GM21825 (cell line): ENCODE results near the gene POLR2L.

Source experiments
- ATAC-seq: cut with Tn5 transposase; IDR thresholded peaks from one replicate; pipeline ENCODE4 v1.9.1; 2021; ENCODE audit warnings: mild to moderate bottlenecking, moderate library complexity; ENCODE audit not compliant: unreplicated experiment

Gene POLR2L

DNA sequence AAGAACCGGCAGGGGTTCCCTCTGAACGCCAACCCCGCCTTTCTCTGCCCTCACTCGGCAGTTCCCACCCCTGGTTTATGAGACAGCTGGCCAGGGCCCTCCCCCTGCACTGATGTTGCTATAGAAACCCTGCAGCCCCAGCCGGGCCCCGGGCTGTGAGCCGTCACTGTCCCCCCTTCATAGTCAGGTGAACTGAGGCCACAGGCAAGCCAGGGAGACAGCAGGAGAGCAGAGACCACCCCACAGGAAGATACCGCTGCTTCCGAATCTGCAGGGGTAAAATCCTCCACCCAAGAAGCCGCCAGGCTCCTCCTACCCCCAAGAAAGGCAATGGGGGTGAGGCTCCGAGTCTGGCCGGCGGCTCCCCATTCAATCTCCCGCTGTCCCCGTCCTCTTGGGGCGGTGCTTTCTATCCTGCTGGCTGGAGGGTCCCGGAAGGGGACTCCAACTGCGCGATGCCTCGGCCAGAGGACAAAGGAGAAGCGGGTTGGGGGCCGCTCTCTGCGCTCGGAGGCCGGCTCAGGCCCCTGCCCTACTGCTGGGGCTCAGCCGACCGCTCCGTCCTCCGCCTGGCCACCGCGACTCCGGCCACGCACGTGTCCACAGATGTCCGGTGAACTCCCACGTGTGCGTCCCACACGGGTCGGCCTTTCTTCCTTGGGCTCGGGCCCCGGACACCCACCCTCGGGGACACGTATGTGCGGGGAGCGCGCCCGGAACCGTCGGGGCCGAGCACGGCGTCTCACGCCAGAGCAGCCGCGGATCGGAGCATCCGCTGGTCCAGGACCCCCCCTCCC is 44.8 kb downstream of the POLR2L start:
- ATAC-seq = peak; percentile 32

DNA sequence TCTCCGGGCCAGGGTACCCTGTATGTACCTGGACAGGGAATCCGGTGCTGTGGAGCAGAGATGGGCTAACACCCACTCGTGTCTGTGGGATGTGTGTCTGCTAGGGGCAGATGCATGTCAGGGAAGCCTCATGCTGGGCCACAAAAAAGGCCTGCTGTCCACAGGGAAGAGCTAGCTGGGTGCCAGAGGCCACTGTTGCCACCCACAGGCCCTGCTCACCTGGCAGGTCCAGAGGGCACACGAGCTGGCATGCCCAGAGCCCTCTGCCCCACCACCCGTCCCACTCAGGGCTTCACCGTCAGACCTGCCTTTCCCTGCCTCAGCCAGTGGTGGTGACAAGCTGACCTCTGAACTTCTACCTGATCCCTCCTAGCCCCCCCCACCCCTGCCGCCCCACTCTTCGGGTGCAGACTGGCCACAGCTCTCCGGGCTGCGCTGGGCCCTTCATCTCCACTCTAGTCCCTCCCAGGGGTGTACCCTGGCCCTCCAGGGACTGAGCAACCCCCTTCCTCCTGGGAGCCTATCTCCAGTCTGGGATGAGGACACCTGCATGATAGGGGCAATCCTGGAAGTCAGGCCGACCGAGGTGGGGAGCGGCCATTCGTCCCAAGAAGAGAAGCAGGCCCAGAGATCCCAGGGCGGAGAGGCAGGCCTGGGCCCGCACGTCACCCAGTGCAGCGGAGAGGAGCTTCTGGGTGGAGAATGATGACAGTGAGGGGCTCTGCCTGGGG is 45.6 kb downstream of the POLR2L start:
- ATAC-seq = peak; percentile 0

GRCh38 chr11:795634-796564 is 46.4 kb downstream of the POLR2L start:
- ATAC-seq = peak; percentile 31

GRCh38 chr11:794766-795633 is 47.3 kb downstream of the POLR2L start:
- ATAC-seq = no peak

- no peak for ATAC-seq
Measured at GRCh38 chr11:794013-794765, 48.1 kb downstream of the POLR2L start.

- ATAC-seq = no peak
Measured at GRCh38 chr11:793556-793955, 48.8 kb downstream of the POLR2L start.

GRCh38 chr11:792873-793272 is 49.5 kb downstream of the POLR2L start:
- ATAC-seq = no peak

- ATAC-seq = no peak
Measured at GRCh38 chr11:792535-792821, 49.9 kb downstream of the POLR2L start.

DNA sequence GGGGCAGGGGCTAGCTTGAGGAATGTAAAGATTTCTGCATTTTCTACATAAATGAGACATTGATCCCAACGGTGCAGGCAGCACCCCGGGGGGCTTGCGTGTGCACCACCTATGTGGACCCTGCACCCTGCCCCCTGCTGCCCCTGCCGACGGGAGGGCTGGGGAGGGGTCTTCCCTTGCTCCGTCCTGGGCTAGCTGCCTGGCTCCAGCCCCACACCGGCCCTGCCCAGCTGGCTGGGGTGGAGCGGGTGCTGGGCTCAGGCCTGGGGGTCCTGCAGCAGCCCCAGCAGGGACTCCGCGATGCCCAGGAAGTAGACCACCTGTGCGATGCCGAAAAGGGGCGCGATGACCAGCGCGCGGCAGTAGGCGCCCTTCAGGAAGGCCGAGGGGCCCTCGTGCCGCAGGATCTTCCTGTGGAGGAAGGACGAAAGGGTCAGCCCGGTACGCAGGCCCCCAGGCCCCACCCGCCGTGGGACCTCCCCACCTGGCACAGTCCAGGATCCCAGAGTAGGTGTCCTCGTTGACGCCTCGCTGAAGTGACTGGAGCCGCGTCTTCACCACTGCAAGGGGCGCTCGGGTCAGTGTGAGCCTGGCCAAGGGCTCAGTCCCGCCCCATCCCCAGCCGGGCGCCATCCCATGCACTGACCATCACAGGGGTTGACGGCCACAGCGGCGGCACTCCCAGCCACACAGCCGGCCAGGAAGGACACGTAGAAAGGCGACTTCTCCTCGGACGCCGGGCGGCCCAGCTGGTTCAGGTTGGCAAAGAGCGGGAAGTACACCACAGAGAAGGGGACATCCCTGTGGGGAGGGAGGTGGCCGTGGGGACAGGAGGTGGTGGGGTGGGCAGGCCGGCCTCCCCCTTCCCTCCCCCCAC is 50.4 kb downstream of the POLR2L start:
- no peak for ATAC-seq

DNA sequence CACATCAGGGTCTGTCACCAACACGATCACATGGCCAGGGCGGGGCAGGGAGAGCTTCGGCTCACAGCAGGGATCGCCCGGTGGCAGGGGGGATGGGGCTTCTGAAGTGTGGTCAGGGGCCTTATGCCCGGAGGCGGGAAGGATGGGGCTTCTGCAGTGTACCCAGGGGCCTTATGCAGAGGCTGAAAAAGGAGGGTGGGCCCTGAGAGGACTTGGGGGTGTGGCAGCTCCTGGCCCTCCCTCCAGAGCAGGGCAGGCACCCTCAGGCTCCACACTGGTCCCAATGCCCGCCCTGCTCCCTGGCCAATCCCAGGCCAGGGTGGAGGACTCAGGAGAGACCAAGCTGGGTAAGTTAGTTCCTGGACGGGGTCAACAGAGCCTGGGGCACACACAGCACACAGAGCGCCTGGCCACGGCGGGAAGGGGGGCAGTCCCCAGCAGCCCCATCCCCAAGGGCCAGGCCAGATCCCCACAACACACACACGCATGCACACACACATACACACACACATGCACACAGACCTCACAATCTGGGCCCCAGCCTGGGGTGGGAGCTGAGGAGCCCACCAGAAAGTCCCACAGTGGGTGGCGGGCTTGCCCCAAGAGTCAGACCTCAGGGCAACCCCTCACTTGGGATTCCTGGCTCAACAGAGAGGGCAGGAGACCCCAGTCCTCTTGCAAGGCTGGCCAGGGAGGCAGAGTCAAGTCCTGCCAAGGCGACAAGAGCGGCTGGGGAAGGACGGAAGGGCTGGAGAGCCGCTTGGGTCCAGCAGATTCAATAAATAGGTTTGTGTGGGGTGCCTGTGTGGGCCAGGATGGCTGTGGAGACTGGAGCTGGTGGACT is 51.4 kb downstream of the POLR2L start:
- ATAC-seq = no peak

GRCh38 chr11:789943-790342 is 52.4 kb downstream of the POLR2L start, which contains the start of gene CEND1:
Gene CEND1 (minus strand): TSS chr11:790090. CDS start chr11:788576, 1,514 bp downstream.
- ATAC-seq = no peak
